GM21447 (cell line): ENCODE measurements around the gene GALNT11.
"Not testable (repeated sequence)": the region's sequence is repeated elsewhere in the genome, so short reads cannot be mapped to it uniquely, and the experiment has no call there.

Experiments used
- ATAC-seq: cut with Tn5 transposase; IDR thresholded peaks from one replicate; pipeline ENCODE4 v1.9.1; 2021; ENCODE audit not compliant: unreplicated experiment

Gene GALNT11

GRCh38 chr7:152027491-152028365, 2.3 kb downstream of the GALNT11 start:
- not testable (repeated sequence) for ATAC-seq

DNA sequence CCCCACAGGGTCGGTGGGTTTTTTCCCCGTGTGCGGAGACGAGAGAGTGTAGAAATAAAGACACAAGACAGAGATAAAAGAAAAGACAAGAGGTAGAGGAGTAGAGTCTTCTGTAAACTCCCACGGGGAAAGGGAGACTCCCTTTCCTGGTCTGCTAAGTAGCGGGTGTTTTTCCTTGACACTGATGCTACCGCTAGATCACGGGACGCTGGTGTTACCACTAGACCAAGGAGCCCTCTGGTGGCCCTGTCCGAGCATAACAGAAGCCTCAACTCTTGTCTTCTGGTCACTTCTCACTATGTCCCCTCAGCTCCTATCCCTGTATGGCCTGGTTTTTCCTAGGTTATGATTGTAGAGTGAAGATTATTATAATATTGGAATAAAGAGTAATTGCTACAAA, 4.6 kb downstream of the GALNT11 start:
- not testable (repeated sequence) for ATAC-seq

GRCh38 chr7:152030639-152031038, 5.2 kb downstream of the GALNT11 start:
- ATAC-seq: not testable (repeated sequence)

DNA sequence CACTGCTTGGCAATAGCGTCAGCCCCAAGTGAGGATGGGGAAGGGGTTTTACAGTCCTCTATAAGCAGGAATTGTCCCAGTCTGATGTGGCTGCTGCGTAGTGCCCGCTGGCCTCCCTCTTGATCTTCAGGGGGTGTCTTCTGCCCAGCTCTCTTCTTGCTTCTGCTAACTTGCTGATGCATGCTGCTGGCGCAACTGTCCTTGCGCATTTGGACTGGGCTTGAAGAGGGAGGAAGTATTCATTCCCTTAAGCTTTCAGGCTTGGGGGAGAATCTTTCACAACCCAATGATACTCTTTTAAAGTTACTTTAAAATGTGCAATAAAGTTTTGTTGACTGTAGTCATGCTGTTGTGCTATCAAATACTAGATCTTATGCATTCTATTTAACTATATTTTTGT, 10.3 kb downstream of the GALNT11 start:
- no peak for ATAC-seq

DNA sequence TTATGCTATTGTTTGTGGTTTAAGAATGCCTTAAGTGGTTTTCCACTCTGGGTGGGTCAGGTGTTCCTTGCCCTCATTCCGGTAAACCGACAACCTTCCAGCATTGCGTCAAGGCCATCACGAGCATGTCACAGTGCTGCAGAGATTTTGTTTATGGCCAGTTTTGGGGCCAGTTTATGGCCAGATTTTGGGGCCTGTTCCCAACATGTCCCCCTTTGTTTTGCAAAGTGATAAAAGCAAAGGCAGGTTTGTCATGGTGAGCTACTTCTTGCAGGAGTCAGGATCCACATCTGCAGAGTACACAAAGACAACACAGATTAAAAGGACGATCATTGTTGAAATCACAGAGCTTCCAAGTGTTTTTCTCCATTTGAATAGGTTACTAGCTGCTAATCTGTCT, 12.9 kb downstream of the GALNT11 start:
- not testable (repeated sequence) for ATAC-seq

- ATAC-seq: not testable (repeated sequence)
Observed at GRCh38 chr7:152043086-152043485, 17.6 kb downstream of the GALNT11 start.

DNA sequence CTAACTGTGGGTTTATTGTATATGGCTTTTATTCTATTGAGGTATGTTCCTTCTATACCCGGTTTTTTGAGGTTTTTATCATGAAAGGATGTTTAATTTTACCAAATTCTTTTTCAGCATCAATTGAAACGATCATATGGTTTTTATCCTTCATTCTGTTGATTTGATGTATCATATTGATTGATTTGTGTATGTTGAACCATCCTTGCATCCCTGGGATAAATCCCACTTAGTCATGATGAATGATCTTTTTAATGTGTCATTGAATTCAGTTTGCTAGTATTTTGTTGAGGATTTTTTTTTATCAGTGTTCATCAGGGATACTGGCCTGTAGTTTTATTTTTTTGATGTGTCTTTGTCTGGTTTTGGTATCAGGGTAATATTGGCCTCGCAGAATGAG, 19.4 kb downstream of the GALNT11 start:
- not testable (repeated sequence) for ATAC-seq

GRCh38 chr7:152046531-152046930, 21.1 kb downstream of the GALNT11 start:
- no peak for ATAC-seq

GRCh38 chr7:152048051-152048450, 22.6 kb downstream of the GALNT11 start:
- no peak for ATAC-seq

GRCh38 chr7:152050547-152050971, 25.1 kb downstream of the GALNT11 start:
- no peak for ATAC-seq

DNA sequence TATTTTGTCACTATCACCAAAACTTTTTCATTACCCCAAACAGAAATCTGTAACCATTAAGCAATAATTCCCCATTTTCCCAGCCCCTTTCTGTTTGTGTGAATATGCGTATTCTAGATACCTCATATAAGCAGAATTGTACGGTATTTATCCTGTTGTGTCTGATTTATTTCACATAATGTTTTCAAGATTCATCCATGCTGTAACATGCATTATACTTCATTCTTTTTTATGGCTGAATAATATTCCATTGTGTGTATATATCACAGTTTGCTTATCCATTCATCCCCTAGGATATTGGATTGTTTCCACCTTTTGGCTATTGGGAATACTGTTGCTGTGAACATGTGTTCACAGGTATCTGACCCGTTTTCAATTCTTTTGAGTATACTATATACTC, 26.5 kb downstream of the GALNT11 start:
- no peak for ATAC-seq

DNA sequence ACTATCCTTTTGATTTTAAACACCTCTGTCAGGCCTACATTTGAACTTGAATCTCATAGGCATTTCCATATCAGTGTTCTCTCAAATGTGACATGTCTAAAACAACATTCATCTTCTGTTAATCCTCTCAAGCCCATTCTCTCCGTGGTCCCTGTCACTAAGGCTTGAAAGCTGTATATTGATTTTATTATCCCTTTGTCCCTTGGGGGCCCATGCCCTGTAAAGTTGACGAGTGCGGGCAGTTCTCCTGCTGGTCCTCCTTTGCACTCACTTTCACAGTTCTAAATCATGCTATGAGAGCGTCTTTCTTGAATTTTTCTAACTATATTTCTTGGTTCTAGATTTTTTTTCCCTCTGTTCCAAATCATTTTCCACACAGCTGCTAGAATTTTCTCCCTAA, 27.3 kb downstream of the GALNT11 start:
- ATAC-seq: no peak

- no peak for ATAC-seq
Observed at GRCh38 chr7:152054367-152055230, 29.1 kb downstream of the GALNT11 start.

DNA sequence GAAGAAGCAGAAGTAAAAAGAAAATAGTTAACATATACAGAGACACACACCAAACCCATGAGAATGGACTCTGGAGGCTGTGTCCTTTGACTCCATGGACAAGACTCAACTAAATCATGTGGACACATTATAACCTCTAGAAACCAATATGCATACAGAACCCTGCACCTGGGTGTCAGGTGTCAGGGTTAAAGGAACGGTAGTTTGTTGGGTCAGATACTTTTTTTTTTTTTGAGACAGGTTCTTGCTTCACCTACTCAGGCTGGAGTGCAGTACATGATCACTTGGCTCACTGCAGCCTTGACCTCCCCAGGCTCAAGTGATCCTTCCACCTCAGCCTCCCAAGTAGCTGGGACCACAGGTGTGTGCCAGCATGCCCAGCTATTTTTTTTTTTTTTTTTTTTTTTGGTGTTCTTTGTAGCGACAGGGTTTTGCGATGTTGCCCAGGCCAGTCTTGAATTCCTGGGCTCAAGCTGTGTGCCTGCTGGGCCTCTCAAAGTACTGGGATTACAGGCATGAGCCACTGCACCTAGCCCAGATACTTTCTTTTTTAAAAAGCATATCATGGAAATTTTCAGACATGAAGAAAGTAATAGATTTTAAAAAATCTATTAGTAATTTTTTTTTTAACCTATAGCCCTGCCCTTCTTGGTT, 31.3 kb downstream of the GALNT11 start:
- no peak for ATAC-seq

DNA sequence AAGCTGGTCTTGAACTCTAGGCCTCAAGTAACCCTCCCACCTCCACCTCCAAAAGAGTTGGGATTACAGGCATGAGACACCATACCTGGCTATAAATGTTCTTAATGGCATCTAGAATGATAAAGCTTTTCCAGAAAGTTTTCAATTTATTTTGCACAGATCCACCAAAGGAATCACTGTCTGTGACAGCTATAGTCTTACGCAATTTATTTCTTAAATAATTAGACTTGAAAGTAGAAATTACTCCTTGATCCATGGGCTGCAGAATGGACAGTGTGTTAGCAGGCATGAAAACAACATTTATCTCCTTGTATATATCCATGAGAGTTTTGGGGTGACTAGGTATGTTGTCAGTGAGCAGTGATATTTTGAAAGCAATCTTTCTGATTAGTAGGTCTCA, 33.8 kb downstream of the GALNT11 start:
- no peak for ATAC-seq

DNA sequence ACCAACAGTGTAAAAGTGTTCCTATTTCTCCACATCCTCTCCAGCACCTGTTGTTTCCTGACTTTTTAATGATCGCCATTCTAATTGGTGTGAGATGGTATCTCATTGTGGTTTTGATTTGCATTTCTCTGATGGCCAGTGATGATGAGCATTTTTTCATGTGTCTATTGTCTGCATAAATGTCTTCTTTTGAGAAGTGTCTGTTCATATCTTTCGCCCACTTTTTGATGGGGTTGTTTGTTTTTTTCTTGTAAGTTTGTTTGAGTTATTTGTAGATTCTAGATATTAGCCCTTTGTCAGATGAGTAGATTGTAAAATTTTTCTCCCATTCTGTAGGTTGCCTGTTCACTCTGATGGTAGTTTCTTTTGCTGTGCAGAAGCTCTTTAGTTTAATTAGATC, 35.6 kb downstream of the GALNT11 start:
- not testable (repeated sequence) for ATAC-seq

DNA sequence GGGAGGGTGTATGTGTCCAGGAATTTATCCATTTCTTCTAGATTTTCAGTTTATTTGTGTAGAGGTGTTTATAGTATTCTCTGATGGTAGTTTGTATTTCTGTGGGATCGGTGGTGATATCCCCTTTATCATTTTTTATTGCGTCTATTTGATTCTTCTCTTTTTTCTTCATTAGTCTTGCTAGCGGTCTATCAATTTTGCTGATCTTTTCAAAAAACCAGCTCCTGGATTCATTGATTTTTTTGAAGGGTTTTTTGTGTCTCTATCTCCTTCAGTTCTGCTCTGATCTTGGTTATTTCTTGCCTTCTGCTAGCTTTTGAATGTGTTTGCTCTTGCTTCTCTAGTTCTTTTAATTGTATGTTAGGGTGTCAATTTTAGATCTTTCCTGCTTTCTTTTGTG, 37.7 kb downstream of the GALNT11 start:
- ATAC-seq: not testable (repeated sequence)

GRCh38 chr7:152063821-152064220, 38.3 kb downstream of the GALNT11 start:
- not testable (repeated sequence) for ATAC-seq

- ATAC-seq: not testable (repeated sequence)
Observed at GRCh38 chr7:152065800-152066344, 40.4 kb downstream of the GALNT11 start.

GRCh38 chr7:152072421-152072820, 46.9 kb downstream of the GALNT11 start:
- ATAC-seq: no peak

DNA sequence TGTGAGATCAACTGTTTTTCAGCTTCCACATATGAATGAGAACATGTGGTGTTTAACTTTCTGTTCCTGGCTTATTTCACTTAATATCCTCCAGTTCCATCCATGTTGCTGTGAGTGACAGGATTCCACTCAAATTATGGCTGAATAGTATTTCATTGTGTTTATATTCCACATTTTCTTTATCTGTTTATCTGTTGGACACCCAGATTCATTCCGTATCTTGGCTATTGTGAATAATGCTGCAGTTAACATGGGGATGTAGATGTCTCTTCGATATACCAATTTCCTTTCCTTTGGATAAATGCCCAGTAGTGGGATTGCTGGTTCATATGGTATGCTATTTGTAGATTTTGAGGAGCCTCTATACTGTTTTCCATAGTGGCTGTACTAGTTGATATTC, 47.9 kb downstream of the GALNT11 start:
- ATAC-seq: no peak
